ENCODE measurements around the gene RAD54L2.
"Not testable (repeated sequence)": the region's sequence is repeated elsewhere in the genome, so short reads cannot be mapped to it uniquely, and the experiment has no call there.

RAD54L2 gene

DNA sequence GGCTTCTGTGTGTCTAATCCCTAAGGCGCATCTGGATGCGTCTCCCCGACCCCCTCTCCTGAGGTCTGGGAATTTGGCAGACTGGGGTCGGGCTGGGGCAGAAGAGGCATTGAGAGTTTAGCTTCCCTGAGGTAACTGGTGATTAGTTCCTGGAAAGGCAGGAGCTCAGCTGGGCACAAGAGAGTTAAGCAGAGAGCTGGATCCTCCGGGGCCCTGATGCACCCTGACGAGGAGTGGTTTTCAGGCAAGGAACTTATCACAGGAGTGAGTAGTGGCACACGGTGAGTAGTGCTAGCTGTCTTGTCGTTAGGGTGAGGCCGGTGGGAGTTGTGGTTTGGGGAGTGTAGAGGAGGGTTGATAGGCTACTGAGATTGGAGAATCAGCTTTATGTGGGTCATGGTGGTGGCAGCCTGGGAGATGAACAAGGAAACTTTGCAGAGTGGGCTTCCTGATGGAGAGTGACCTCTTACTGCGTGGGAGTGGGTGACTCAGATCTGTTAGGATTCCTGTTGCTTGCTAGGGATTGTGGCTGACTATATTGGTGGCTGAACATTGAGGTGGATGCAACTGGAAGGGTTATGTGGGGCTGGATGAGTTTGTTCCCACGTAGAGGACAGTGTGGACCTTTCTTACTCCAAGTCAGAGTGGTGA is 897 bp downstream of the RAD54L2 start:
- DNase-seq (ENCODE audit: low read depth in 2 of 2): peak; percentile 30 to 39

- not testable (repeated sequence) for DNase-seq (ENCODE audit: low read depth in 2 of 2)
These were observed 4.1 kb downstream of the RAD54L2 start for GRCh38 chr3:51542596-51542995.

- no peak for DNase-seq (ENCODE audit: low read depth in 2 of 2)
These were observed 5.7 kb downstream of the RAD54L2 start for GRCh38 chr3:51544011-51544775.

DNA sequence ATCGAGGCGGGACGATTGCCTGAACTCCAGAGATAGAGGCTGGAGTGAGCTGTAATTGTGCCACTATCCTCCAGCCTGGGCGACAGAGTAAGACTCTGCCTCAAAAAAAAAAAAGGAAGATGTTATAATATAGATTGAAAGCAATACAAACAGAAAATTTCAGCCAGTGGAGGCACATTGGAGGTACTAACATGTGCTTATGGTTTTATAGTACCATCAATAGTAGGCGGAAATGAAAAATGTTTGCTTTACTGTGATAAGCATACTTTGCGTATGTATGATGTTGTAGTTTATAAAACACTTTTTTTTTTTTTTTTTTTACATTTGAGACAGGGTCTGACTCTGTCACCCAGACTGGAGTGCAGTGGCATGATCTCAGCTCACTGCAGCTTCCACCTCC is 8.8 kb downstream of the RAD54L2 start:
- no peak for DNase-seq (ENCODE audit: low read depth in 2 of 2)

GRCh38 chr3:51549311-51549710 is 10.8 kb downstream of the RAD54L2 start:
- no peak for DNase-seq (ENCODE audit: low read depth in 2 of 2)

GRCh38 chr3:51550080-51550819 is 11.7 kb downstream of the RAD54L2 start:
- DNase-seq (ENCODE audit: low read depth in 2 of 2): no peak

DNA sequence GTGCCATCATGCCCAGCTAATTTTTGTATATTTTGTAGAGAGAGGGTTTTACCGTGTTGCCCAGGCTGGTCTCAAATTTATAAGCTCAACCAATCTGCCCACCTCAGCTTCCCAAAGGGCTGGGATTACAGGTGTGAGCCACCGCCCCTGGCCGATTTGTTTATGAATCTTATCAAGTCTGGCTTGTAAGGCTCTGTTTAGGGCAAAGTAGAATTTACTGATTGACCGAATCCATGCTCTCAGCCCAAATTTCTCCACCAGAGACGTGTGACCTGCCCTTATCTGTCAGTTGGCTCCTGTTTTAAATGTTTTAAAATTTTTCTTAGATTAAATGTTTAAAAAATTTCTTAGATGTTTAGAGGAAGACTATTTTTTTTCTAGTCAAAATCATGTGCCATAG is 19.5 kb downstream of the RAD54L2 start:
- DNase-seq (ENCODE audit: low read depth in 2 of 2): no peak

DNA sequence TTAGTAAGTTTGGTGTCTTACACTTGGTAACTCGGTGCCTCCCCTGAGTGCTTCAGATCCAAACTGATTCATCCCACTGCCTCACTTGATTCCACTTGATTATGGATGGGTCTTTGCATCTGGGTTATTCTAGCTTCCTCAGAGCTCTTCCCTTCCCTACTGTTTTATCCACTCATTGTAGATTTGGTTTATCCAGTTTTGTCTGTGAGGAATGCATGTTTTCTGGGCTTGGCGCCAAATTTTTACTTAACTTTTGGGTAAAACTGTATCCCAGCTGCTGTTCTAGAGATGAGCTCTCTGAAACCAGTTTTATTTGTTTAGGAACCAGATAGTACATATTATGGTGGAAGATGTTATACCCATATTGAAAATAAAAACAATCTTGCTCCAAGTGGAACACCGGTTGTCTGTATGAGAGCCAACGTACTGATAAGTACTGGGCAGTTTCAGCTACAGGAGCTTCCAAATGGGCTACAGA is 20.9 kb downstream of the RAD54L2 start:
- DNase-seq (ENCODE audit: low read depth in 2 of 2): no peak

- DNase-seq (ENCODE audit: low read depth in 2 of 2): no peak
These were observed 21.4 kb downstream of the RAD54L2 start for GRCh38 chr3:51559961-51560360.

GRCh38 chr3:51562403-51562802 is 23.9 kb downstream of the RAD54L2 start:
- DNase-seq (ENCODE audit: low read depth in 2 of 2): not testable (repeated sequence)

- DNase-seq (ENCODE audit: low read depth in 2 of 2): no peak
These were observed 29.5 kb downstream of the RAD54L2 start for GRCh38 chr3:51568036-51568435.

- no peak for DNase-seq (ENCODE audit: low read depth in 2 of 2)
These were observed 30.5 kb downstream of the RAD54L2 start for GRCh38 chr3:51568996-51569395.

GRCh38 chr3:51578238-51578637 is 39.7 kb downstream of the RAD54L2 start:
- DNase-seq (ENCODE audit: low read depth in 2 of 2): no peak

GRCh38 chr3:51580418-51580817 is 41.9 kb downstream of the RAD54L2 start:
- DNase-seq (ENCODE audit: low read depth in 2 of 2): no peak

- DNase-seq (ENCODE audit: low read depth in 2 of 2): no peak
These were observed 43.0 kb downstream of the RAD54L2 start for GRCh38 chr3:51581524-51581923.

DNA sequence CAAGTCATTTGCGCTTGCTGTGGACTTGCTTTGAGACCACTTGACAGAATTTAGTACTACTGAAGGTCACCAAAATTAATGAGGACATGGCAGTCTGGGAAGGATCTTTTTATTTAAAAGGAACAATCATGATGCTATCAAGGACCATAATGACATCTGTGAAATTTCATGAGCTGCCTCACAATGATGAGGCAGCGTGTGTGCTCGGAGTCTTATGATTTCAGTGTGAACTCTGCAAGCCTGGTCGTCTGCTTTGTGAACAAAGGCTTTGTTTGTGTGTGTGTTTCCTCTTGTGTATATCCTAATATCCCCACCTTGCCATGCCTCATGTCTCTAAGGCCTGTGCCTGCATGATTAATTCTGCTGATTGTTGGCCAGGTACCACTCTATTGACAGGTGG is 46.7 kb downstream of the RAD54L2 start:
- no peak for DNase-seq (ENCODE audit: low read depth in 2 of 2)

- no peak for DNase-seq (ENCODE audit: low read depth in 2 of 2)
These were observed 47.4 kb downstream of the RAD54L2 start for GRCh38 chr3:51585871-51586270.

All from stimulated activated CD8-positive, alpha-beta memory T cell treated with anti-CD3 and anti-CD28 coated beads, Interleukin-15, amount 100 ng/mL, for 48 hours (primary cell).